Neural cell (in vitro differentiated cells): Measurements from ENCODE around the gene PTPRT. TPM values are rescaled to one million over a fixed set of nuclear protein-coding genes. Genes with fewer than 3 reads are reported as not detected.

Experiments
- H2AFZ ChIP-seq: fragments of 200-600, 300-800 bp; sonication (generic), shearing (Covaris generic); 2 replicates; pipeline ENCODE4 v1.6.0; 2014; ENCODE audit warnings: low read depth, mild to moderate bottlenecking, antibody characterized with exemption, low read length, moderate library complexity
- H3F3A ChIP-seq: fragments of 200-600 bp; shearing (Covaris generic); 2 replicates; pipeline ENCODE4 v1.6.1; 2016; ENCODE audit warnings: mild to moderate bottlenecking, moderate library complexity, mixed read lengths, antibody characterized with exemption, low read length; ENCODE audit not compliant: insufficient read depth, poor library complexity, severe bottlenecking
- H3K27ac ChIP-seq: fragments of 200-600, 300-800 bp; sonication (generic), shearing (Covaris generic); 2 replicates; pipeline ENCODE4 v1.5.1; 2014; ENCODE audit warnings: mild to moderate bottlenecking, low read length, moderate library complexity
- H3K27me3 ChIP-seq: fragments of 300-800, 200-600 bp; sonication (generic), shearing (Covaris generic); 2 replicates; pipeline ENCODE4 v1.6.0; 2014; ENCODE audit warnings: mild to moderate bottlenecking, low read depth, low read length, moderate library complexity; ENCODE audit not compliant: insufficient read depth
- H3K36me3 ChIP-seq: fragments of 300-800, 200-600 bp; sonication (generic), shearing (Covaris generic); 2 replicates; pipeline ENCODE4 v1.5.1; 2014; ENCODE audit warnings: mild to moderate bottlenecking, antibody characterized with exemption, low read length, moderate library complexity; ENCODE audit not compliant: insufficient read depth
- H3K4me2 ChIP-seq: fragments of 300-800, 200-600 bp; sonication (generic), shearing (Covaris generic); 2 replicates; pipeline ENCODE4 v1.6.0; 2014; ENCODE audit warnings: mild to moderate bottlenecking, low read length
- H3K4me3 ChIP-seq: fragments of 300-800, 200-600 bp; sonication (generic), shearing (Covaris generic); 2 replicates; pipeline ENCODE4 v1.5.1; 2014; ENCODE audit warnings: mild to moderate bottlenecking, low read length, moderate library complexity
- H3K79me2 ChIP-seq: fragments of 200-600 bp; shearing (Covaris generic); replicated peaks from 2 replicates; pipeline ENCODE4 v1.6.0; 2014; ENCODE audit warnings: mild to moderate bottlenecking, low read length, moderate library complexity; ENCODE audit not compliant: insufficient read depth
- H3K9ac ChIP-seq: fragments of 300-800, 200-600 bp; sonication (generic), shearing (Covaris generic); 2 replicates; pipeline ENCODE4 v1.6.1; 2016; ENCODE audit warnings: mild to moderate bottlenecking, low read length, mixed read lengths
- H3K9me2 ChIP-seq: fragments of 200-600 bp; shearing (Covaris generic); 2 replicates; pipeline ENCODE4 v1.6.1; 2016; ENCODE audit warnings: mild to moderate bottlenecking, low read length, mixed read lengths; ENCODE audit not compliant: insufficient read depth
- H3K9me3 ChIP-seq: fragments of 200-600, 300-800 bp; sonication (generic), shearing (Covaris generic); 2 replicates; pipeline ENCODE4 v1.6.1; 2016; ENCODE audit warnings: mild to moderate bottlenecking, mixed run types, low read length, moderate library complexity, mixed read lengths
- H4K20me1 ChIP-seq: fragments of 200-600 bp; shearing (Covaris generic); 2 replicates; pipeline ENCODE4 v1.6.1; 2016; ENCODE audit warnings: mild to moderate bottlenecking, mixed run types; ENCODE audit not compliant: insufficient read depth
- EP300 ChIP-seq: fragments of 450-650 bp; conservative IDR thresholded peaks from 2 replicates; pipeline ENCODE4 v1.6.1; 2014; ENCODE audit warnings: antibody characterized with exemption, mild to moderate bottlenecking, moderate library complexity; ENCODE audit not compliant: poor library complexity, severe bottlenecking
- EZH2 ChIP-seq: fragments of 200-600, 300-800 bp; shearing (Covaris generic), sonication (generic); IDR thresholded peaks from 2 replicates; pipeline ENCODE4 v1.6.1; 2014; ENCODE audit warnings: antibody characterized with exemption, low read length, borderline replicate concordance, mild to moderate bottlenecking; ENCODE audit not compliant: insufficient read depth, poor library complexity, severe bottlenecking
- MXI1 ChIP-seq: fragments of 450-650 bp; conservative IDR thresholded peaks from 2 replicates; pipeline ENCODE4 v1.6.1; 2014; ENCODE audit warnings: antibody characterized with exemption, mild to moderate bottlenecking; ENCODE audit not compliant: poor library complexity, severe bottlenecking
- POLR2AphosphoS5 ChIP-seq: IDR thresholded peaks from 2 replicates; pipeline ENCODE4 v1.6.1; 2012
- RAD21 ChIP-seq: fragments of 450-650 bp; conservative IDR thresholded peaks from 2 replicates; pipeline ENCODE4 v1.6.1; 2014; ENCODE audit warnings: antibody characterized with exemption, mild to moderate bottlenecking, moderate library complexity
- SMC3 ChIP-seq: fragments of 450-650 bp; conservative IDR thresholded peaks from 2 replicates; pipeline ENCODE4 v1.6.1; 2014; ENCODE audit warnings: antibody characterized with exemption, mild to moderate bottlenecking, moderate library complexity; ENCODE audit not compliant: poor library complexity
- TAF1 ChIP-seq: IDR thresholded peaks from 2 replicates; pipeline ENCODE4 v1.6.1; 2012; ENCODE audit warnings: low read depth
- polyA plus RNA-seq: library from polyadenylated mRNA; depleted of rRNA; stranded (reverse); fragments of >200 nt; gene quantifications from 2 replicates; pipeline ENCODE4 v1.2.3, GENCODE V29; 2014
- TF ChIP-seq, protein P1 (sequence below): fragments of 450-650 bp; IDR thresholded peaks from 2 replicates; pipeline ENCODE4 v1.5.1; 2014; ENCODE audit warnings: antibody characterized with exemption, mild to moderate bottlenecking, moderate library complexity; ENCODE audit not compliant: poor library complexity, severe bottlenecking
- TF ChIP-seq, protein P2 (sequence below): IDR thresholded peaks from 2 replicates; pipeline ENCODE4 v1.6.1; 2012; ENCODE audit warnings: borderline replicate concordance

Gene PTPRT
- polyA plus RNA-seq, 1 donor from 2014 or later, result 9.2 TPM

DNA sequence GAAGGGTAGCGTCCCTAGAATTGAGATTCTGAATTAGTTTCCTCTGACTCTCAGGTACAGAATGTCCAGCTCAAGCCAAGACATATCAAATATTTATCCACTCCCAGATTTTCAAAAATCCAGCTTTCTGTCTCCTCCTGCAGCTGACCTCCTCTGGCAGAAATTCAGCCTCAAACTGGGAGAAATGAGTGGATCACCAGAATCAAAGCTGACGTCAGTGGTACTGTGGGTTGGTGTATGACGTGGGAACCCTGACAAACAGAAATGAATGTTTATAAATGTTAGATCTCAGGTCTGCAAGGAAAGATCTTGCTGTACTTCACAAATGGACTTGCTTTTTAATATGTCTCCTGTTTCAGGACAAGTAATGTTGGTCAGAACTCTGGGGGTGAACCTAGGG, 595.0 kb downstream of the PTPRT start:
- Histone ChIP-seq H3K36me3 (no peaks in the 10 kb centered on the region), H4K20me1 (no peaks in the 10 kb centered on the region), H3K27me3 (no peaks in the 10 kb centered on the region), H2AFZ (no peak overlapping the region), H3K9me3 (no peaks in the 10 kb centered on the region), H3K79me2 (no peaks in the 10 kb centered on the region), H3K9ac (no peak overlapping the region), H3K4me3 (no peak overlapping the region), H3F3A (no peaks in the 10 kb centered on the region), H3K27ac (no peak overlapping the region), H3K9me2 (no peaks in the 10 kb centered on the region), H3K4me2 (no peak overlapping the region)
- TF ChIP-seq, protein P1, sequence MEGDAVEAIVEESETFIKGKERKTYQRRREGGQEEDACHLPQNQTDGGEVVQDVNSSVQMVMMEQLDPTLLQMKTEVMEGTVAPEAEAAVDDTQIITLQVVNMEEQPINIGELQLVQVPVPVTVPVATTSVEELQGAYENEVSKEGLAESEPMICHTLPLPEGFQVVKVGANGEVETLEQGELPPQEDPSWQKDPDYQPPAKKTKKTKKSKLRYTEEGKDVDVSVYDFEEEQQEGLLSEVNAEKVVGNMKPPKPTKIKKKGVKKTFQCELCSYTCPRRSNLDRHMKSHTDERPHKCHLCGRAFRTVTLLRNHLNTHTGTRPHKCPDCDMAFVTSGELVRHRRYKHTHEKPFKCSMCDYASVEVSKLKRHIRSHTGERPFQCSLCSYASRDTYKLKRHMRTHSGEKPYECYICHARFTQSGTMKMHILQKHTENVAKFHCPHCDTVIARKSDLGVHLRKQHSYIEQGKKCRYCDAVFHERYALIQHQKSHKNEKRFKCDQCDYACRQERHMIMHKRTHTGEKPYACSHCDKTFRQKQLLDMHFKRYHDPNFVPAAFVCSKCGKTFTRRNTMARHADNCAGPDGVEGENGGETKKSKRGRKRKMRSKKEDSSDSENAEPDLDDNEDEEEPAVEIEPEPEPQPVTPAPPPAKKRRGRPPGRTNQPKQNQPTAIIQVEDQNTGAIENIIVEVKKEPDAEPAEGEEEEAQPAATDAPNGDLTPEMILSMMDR, result no peak
- no peak for TF ChIP-seq TAF1
- no peak for TF ChIP-seq EP300
- TF ChIP-seq POLR2AphosphoS5, result no peak
- TF ChIP-seq SMC3, result no peak
- no peak for TF ChIP-seq EZH2
- TF ChIP-seq MXI1, result no peak
- TF ChIP-seq, protein P2, sequence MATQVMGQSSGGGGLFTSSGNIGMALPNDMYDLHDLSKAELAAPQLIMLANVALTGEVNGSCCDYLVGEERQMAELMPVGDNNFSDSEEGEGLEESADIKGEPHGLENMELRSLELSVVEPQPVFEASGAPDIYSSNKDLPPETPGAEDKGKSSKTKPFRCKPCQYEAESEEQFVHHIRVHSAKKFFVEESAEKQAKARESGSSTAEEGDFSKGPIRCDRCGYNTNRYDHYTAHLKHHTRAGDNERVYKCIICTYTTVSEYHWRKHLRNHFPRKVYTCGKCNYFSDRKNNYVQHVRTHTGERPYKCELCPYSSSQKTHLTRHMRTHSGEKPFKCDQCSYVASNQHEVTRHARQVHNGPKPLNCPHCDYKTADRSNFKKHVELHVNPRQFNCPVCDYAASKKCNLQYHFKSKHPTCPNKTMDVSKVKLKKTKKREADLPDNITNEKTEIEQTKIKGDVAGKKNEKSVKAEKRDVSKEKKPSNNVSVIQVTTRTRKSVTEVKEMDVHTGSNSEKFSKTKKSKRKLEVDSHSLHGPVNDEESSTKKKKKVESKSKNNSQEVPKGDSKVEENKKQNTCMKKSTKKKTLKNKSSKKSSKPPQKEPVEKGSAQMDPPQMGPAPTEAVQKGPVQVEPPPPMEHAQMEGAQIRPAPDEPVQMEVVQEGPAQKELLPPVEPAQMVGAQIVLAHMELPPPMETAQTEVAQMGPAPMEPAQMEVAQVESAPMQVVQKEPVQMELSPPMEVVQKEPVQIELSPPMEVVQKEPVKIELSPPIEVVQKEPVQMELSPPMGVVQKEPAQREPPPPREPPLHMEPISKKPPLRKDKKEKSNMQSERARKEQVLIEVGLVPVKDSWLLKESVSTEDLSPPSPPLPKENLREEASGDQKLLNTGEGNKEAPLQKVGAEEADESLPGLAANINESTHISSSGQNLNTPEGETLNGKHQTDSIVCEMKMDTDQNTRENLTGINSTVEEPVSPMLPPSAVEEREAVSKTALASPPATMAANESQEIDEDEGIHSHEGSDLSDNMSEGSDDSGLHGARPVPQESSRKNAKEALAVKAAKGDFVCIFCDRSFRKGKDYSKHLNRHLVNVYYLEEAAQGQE, result no peak
- TF ChIP-seq RAD21, result no peak

- H3K27me3 ChIP-seq, result no peaks in the 10 kb centered on the region
- H3K9me3 ChIP-seq, result no peaks in the 10 kb centered on the region
- TF ChIP-seq, protein P1, result no peak
- no peak overlapping the region for H3K27ac ChIP-seq
- H3K9ac ChIP-seq, result no peak overlapping the region
- no peaks in the 10 kb centered on the region for H3K9me2 ChIP-seq
- no peaks in the 10 kb centered on the region for H4K20me1 ChIP-seq
- H3K4me3 ChIP-seq, result no peak overlapping the region
- no peak overlapping the region for H3K4me2 ChIP-seq
- H3K79me2 ChIP-seq, result no peaks in the 10 kb centered on the region
- no peaks in the 10 kb centered on the region for H3F3A ChIP-seq
- H2AFZ ChIP-seq, result no peak overlapping the region
- H3K36me3 ChIP-seq, result no peaks in the 10 kb centered on the region
Observed at GRCh38 chr20:42594011-42594410, 595.7 kb downstream of the PTPRT start.
